Osteoblast (primary cell): ENCODE results near the gene GAN. TPM values are rescaled to one million over a fixed set of nuclear protein-coding genes. Genes with fewer than 3 reads are reported as not detected.
A peak's percentile ranks its signal among the peaks of the same experiment; 100 is the strongest.

Experiments used
- DNase-seq: peaks from one replicate; pipeline ENCODE4 v3.0.0; 2011; ENCODE audit warnings: low spot score, mixed read lengths; ENCODE audit not compliant: insufficient read length; ENCODE audit errors: missing footprints
- H2AFZ ChIP-seq: 2 replicates; pipeline ENCODE4 v1.6.0; 2011; ENCODE audit warnings: mild to moderate bottlenecking, low read length
- H3K27ac ChIP-seq: 2 replicates; pipeline ENCODE4 v1.5.1; 2011; ENCODE audit warnings: mild to moderate bottlenecking, low read depth, low read length, moderate library complexity
- H3K27me3 ChIP-seq: 2 replicates; pipeline ENCODE4 v1.6.0; 2012; ENCODE audit warnings: mild to moderate bottlenecking, control low read depth, inconsistent platforms, low read length, moderate library complexity; ENCODE audit not compliant: insufficient read depth
- H3K36me3 ChIP-seq: 2 replicates; pipeline ENCODE4 v1.5.1; 2011; ENCODE audit warnings: mild to moderate bottlenecking, low read length, control low read depth, moderate library complexity; ENCODE audit not compliant: insufficient read depth
- H3K4me1 ChIP-seq: 2 replicates; pipeline ENCODE4 v1.5.1; 2011; ENCODE audit warnings: mild to moderate bottlenecking, low read length, control low read depth, moderate library complexity; ENCODE audit not compliant: insufficient read depth
- H3K4me2 ChIP-seq: 2 replicates; pipeline ENCODE4 v1.6.0; 2011; ENCODE audit warnings: mild to moderate bottlenecking, low read length; ENCODE audit not compliant: insufficient read depth
- H3K4me3 ChIP-seq: fragments of 200-600 bp; sonication (generic); 3 replicates; pipeline ENCODE4 v1.5.1; 2012; ENCODE audit warnings: mild to moderate bottlenecking, low read length, inconsistent platforms; ENCODE audit not compliant: insufficient read depth
- H3K79me2 ChIP-seq: 2 replicates; pipeline ENCODE4 v1.6.0; 2012; ENCODE audit warnings: mild to moderate bottlenecking, low read length, control low read depth, inconsistent platforms; ENCODE audit not compliant: insufficient read depth
- H3K9me3 ChIP-seq: 2 replicates; pipeline ENCODE4 v1.5.1; 2011; ENCODE audit warnings: low read depth, low read length, control low read depth
- H4K20me1 ChIP-seq: 2 replicates; pipeline ENCODE4 v1.6.0; 2012; ENCODE audit warnings: mild to moderate bottlenecking, low read length, control low read depth; ENCODE audit not compliant: insufficient read depth
- total RNA-seq: library from RNA; depleted of rRNA; stranded (reverse); fragments of >200 nt; gene quantifications from 2 replicates; pipeline ENCODE4 v1.2.3, GENCODE V29; 2012
- TF ChIP-seq, protein P1 (sequence below): IDR thresholded peaks from 2 replicates; pipeline ENCODE4 v1.5.1; 2011; ENCODE audit warnings: mild to moderate bottlenecking, low read depth, low read length, moderate library complexity; ENCODE audit errors: extremely low read depth

The GAN gene
- 10.3 and 10.9 TPM in 2 replicates for total RNA-seq

DNA sequence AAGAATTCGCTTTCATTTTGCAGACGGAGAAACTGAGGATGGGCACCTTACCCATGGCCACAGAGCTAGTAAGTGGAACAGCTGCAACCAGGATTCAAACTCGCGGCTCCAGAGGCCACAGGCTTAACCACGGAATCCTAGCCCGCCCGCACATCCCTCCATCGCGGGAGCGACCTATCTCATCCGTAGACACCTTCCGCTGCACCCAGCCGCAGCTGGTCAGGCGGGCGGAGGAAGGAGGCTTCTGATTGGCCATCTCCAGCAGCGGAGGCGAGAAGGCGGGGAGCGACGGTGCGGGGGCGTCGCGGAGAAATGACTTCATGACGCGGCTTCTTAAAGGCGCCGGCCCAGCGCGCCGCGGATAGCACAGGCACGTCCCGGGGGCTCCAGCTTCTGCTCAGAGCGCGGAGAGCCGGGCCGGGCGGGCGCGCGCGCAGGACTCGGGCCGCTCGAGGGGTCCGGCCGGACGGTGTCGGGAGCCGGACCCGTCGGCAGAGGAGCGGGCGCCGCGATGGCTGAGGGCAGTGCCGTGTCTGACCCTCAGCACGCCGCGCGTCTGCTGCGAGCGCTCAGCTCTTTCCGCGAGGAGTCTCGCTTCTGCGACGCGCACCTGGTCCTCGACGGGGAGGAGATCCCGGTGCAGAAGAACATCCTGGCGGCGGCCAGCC lies at the start of gene GAN:
TSS of gene GAN (plus strand) at position 360 of the 668 bp plus-strand sequence. CDS start at position 512, 152 bp downstream.
- H3K79me2 ChIP-seq = peaks cover 56% of the 10 kb centered on the region
- H3K27ac ChIP-seq = peak within 1 kb of the TSS; percentile 74
- TF ChIP-seq, protein P1, sequence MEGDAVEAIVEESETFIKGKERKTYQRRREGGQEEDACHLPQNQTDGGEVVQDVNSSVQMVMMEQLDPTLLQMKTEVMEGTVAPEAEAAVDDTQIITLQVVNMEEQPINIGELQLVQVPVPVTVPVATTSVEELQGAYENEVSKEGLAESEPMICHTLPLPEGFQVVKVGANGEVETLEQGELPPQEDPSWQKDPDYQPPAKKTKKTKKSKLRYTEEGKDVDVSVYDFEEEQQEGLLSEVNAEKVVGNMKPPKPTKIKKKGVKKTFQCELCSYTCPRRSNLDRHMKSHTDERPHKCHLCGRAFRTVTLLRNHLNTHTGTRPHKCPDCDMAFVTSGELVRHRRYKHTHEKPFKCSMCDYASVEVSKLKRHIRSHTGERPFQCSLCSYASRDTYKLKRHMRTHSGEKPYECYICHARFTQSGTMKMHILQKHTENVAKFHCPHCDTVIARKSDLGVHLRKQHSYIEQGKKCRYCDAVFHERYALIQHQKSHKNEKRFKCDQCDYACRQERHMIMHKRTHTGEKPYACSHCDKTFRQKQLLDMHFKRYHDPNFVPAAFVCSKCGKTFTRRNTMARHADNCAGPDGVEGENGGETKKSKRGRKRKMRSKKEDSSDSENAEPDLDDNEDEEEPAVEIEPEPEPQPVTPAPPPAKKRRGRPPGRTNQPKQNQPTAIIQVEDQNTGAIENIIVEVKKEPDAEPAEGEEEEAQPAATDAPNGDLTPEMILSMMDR = no peak
- H4K20me1 ChIP-seq = no peaks in the 10 kb centered on the region
- peak within 1 kb of the TSS; percentile 97 for H3K4me3 ChIP-seq
- no peaks in the 10 kb centered on the region for H3K27me3 ChIP-seq
- H3K4me2 ChIP-seq = peak within 1 kb of the TSS; percentile 99
- no peaks in the 10 kb centered on the region for H3K9me3 ChIP-seq
- H3K4me1 ChIP-seq = peaks cover 29% of the 10 kb centered on the region
- peak within 1 kb of the TSS; percentile 98 for H2AFZ ChIP-seq
- DNase-seq = peak; percentile 97
- no peaks in the 10 kb centered on the region for H3K36me3 ChIP-seq

DNA sequence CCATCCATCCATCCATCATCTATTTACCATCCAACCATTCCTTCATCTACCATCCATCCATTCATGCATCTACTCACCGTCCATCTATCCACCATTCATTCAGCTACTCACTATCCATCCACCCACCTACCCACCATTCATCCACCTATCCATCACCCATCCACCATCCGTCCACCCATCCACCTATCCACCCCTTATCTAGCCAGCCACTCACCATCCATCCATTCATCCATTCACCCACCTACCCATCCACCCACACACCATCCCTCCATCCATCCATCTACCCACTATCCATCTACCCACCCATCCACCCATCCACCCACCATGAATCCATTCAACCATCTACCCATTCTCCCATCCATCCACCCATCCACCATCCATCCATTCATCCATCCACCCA lies 49.7 kb upstream of the GAN start:
- TF ChIP-seq, protein P1 = no peak

DNA sequence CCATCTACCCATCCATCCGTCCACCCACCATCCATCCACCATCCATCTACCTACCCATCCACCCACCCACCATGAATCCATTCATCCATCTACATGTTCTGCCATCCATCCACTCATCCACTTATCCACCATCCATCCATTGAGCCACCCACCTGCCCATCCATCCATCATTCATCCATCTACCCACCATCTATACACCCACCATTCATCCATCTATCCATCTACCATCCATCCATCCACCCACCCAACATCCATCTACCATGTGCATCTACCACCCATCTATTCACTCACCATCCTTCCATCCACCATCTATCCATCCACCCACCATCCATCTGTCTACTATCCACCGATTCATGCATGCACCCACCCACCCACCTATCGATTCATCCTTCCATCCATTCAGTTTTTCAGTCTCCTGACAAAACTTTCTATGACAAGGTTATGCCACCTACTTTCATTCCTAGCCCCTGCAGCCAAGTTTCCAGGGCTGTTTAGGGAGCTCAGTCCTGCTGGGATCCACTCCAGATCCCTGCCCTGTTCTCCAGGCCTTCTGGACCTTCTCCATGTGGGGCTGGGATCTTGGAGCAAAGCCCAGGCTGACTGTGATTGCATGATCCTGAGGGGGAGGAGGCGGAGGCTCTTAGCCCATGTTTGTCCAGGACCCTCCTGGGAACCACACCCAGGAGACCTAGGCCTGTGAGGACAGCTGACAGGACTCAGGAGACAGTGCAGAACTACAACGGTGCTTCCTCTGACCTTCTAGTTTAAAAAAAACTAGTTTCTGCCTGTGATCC lies 48.9 kb upstream of the GAN start:
- no peaks in the 10 kb centered on the region for H3K36me3 ChIP-seq
- no peak for DNase-seq
- H3K9me3 ChIP-seq = no peaks in the 10 kb centered on the region
- no peaks in the 10 kb centered on the region for H4K20me1 ChIP-seq
- H3K4me2 ChIP-seq = no peak overlapping the region
- H3K79me2 ChIP-seq = no peaks in the 10 kb centered on the region
- H3K4me1 ChIP-seq = peaks cover 10% of the 10 kb centered on the region
- no peak overlapping the region for H3K27ac ChIP-seq
- TF ChIP-seq, protein P1 = no peak
- peaks cover 3% of the 10 kb centered on the region for H3K27me3 ChIP-seq
- no peak overlapping the region for H3K4me3 ChIP-seq
- H2AFZ ChIP-seq = no peak overlapping the region

More for the DNA sequence above, 49.7 kb upstream of the GAN start:
- H3K4me1 ChIP-seq = peaks cover 10% of the 10 kb centered on the region
- no peak overlapping the region for H2AFZ ChIP-seq
- H3K27ac ChIP-seq = no peak overlapping the region
- no peaks in the 10 kb centered on the region for H3K36me3 ChIP-seq
- H3K9me3 ChIP-seq = no peaks in the 10 kb centered on the region
- peaks cover 3% of the 10 kb centered on the region for H3K27me3 ChIP-seq
- no peak overlapping the region for H3K4me2 ChIP-seq
- no peak for DNase-seq
- H3K4me3 ChIP-seq = no peak overlapping the region
- H3K79me2 ChIP-seq = no peaks in the 10 kb centered on the region
- H4K20me1 ChIP-seq = no peaks in the 10 kb centered on the region

GRCh38 chr16:81266680-81267095 lies 48.1 kb upstream of the GAN start:
- TF ChIP-seq, protein P1 = no peak
- H2AFZ ChIP-seq = no peak overlapping the region
- no peak for DNase-seq

More at GRCh38 chr16:81266680-81267095, 48.1 kb upstream of the GAN start:
- Histone ChIP-seq H4K20me1 (no peaks in the 10 kb centered on the region), H3K27me3 (peaks cover 3% of the 10 kb centered on the region), H3K4me1 (peaks cover 10% of the 10 kb centered on the region), H3K9me3 (no peaks in the 10 kb centered on the region), H3K4me3 (no peak overlapping the region), H3K4me2 (no peak overlapping the region), H3K79me2 (no peaks in the 10 kb centered on the region), H3K27ac (no peak overlapping the region), H3K36me3 (no peaks in the 10 kb centered on the region)
